GM20000 (cell line): ENCODE results near the gene MTCL3.

ENCODE experiments used
- DNase-seq: peaks from one replicate; pipeline ENCODE4 v3.0.0; 2012; ENCODE audit warnings: low spot score
- CTCF ChIP-seq: IDR thresholded peaks from 2 replicates; pipeline ENCODE4 v1.5.1; 2012; ENCODE audit warnings: mild to moderate bottlenecking, control low read depth; ENCODE audit errors: extremely low read depth, missing control alignments

The MTCL3 gene

GRCh38 chr6:127459231-127459641, 59.9 kb downstream of the MTCL3 start, which contains the start of gene KIAA0408:
Gene KIAA0408 (minus strand): TSS chr6:127459389. CDS start chr6:127453981, 5,408 bp downstream.
- no peak for DNase-seq
- no peak for TF ChIP-seq CTCF

GRCh38 chr6:127458817-127459216, 60.3 kb downstream of the MTCL3 start:
- DNase-seq = no peak
- no peak for TF ChIP-seq CTCF

GRCh38 chr6:127458222-127458621, 60.9 kb downstream of the MTCL3 start:
- TF ChIP-seq CTCF = no peak

GRCh38 chr6:127457456-127458064, 61.6 kb downstream of the MTCL3 start:
- DNase-seq = no peak
- no peak for TF ChIP-seq CTCF

More at GRCh38 chr6:127458222-127458621, 60.9 kb downstream of the MTCL3 start:
- DNase-seq = no peak

GRCh38 chr6:127456465-127456864, 62.7 kb downstream of the MTCL3 start:
- TF ChIP-seq CTCF = no peak
- DNase-seq = no peak

- TF ChIP-seq CTCF = no peak
- no peak for DNase-seq
Measured at GRCh38 chr6:127453845-127454619, 65.1 kb downstream of the MTCL3 start.

GRCh38 chr6:127452803-127453202, 66.3 kb downstream of the MTCL3 start:
- no peak for TF ChIP-seq CTCF
- no peak for DNase-seq
